B cell (primary cell): ENCODE data around the gene ANKMY2. TPM values are rescaled to one million over a fixed set of nuclear protein-coding genes. Genes with fewer than 3 reads are reported as not detected.

ENCODE experiments used
- ATAC-seq: fragments of 200-7000 bp; cut with Tn5 transposase; one replicate; pipeline ENCODE4 v1.10.0; 2021; ENCODE audit warnings: low read depth, mild to moderate bottlenecking, moderate number of reproducible peaks, moderate library complexity
- CTCF ChIA-PET: fragments of 350-600 bp; sonication (Branson Sonifier 250); formaldehyde crosslinking; loops from one replicate; lab custom pipeline; 2021; ENCODE audit warnings: antibody characterized with exemption, inconsistent platforms; lab: Charles Lee
- POLR2A ChIA-PET: fragments of 350-600 bp; sonication (Branson Sonifier 250); formaldehyde crosslinking; loops from one replicate; lab custom pipeline; 2021; ENCODE audit warnings: antibody characterized with exemption; lab: Charles Lee
- DNase-seq: peaks from one replicate; pipeline ENCODE4 v3.0.0; 2013
- H2AFZ ChIP-seq: 2 replicates; pipeline ENCODE4 v1.6.1; 2012; ENCODE audit warnings: mild to moderate bottlenecking, low read depth, low read length; ENCODE audit not compliant: insufficient read depth, poor library complexity, severe bottlenecking
- H3K27ac ChIP-seq, 2 donors: 1 replicate in 1 of 2; 2 replicates in 1 of 2; pipeline ENCODE4 v1.5.1; 2012 to 2013; ENCODE audit warnings: low read length in 2 of 2, mild to moderate bottlenecking in 2 of 2, moderate library complexity in 1 of 2
- H3K27me3 ChIP-seq, 4 experiments: fragments of 200-600 bp in 1 of 4; sonication (generic) in 1 of 4; replicated peaks in 1 of 4; 1 replicate in 2 of 4; 2 replicates in 2 of 4; pipeline versions ENCODE4 v1.6.1 to v1.7.0; 2013 to 2016; ENCODE audit warnings: low read length in 3 of 4, mild to moderate bottlenecking in 2 of 4, mixed read lengths in 1 of 4, moderate library complexity in 1 of 4; ENCODE audit not compliant: insufficient read depth in 4 of 4, control insufficient read depth in 3 of 4; ENCODE audit errors: control extremely low read depth in 1 of 4
- H3K36me3 ChIP-seq, 2 experiments: replicated peaks in 1 of 2; 1 replicate in 1 of 2; 2 replicates in 1 of 2; pipeline versions ENCODE4 v1.6.1 to v1.7.1; 2013; ENCODE audit warnings: low read length in 1 of 2; ENCODE audit not compliant: insufficient read depth in 2 of 2, control insufficient read depth in 1 of 2; ENCODE audit errors: control extremely low read depth in 1 of 2, extremely low read depth in 1 of 2
- H3K4me1 ChIP-seq, 2 donors: fragments of 200-600 bp in 1 of 2; sonication (generic) in 1 of 2; 1 replicate in 1 of 2; 2 replicates in 1 of 2; pipeline versions ENCODE4 v1.5.1 to v1.6.1; 2013 to 2017; ENCODE audit warnings: low read length in 2 of 2; ENCODE audit not compliant: control insufficient read depth in 2 of 2, insufficient read depth in 2 of 2
- H3K4me2 ChIP-seq: replicated peaks from 2 replicates; pipeline ENCODE3; 2012; ENCODE audit warnings: mild to moderate bottlenecking, low read depth, low read length; ENCODE audit not compliant: poor library complexity, severe bottlenecking
- H3K4me3 ChIP-seq, 5 experiments: fragments of 200-600 bp in 1 of 5; sonication (generic) in 1 of 5; 1 replicate in 3 of 5; 2 replicates in 2 of 5; pipeline versions ENCODE4 v1.5.1 to v1.7.0; 2011 to 2016; ENCODE audit warnings: low read length in 4 of 5, mild to moderate bottlenecking in 4 of 5, low read depth in 2 of 5, control low read depth in 1 of 5, moderate library complexity in 1 of 5; ENCODE audit not compliant: insufficient read depth in 1 of 5; ENCODE audit errors: control extremely low read depth in 1 of 5, extremely low read depth in 1 of 5
- H3K79me2 ChIP-seq: fragments of 200-600 bp; sonication (generic); one replicate; pipeline ENCODE4 v1.6.0; 2016; ENCODE audit warnings: low read length; ENCODE audit not compliant: control insufficient read depth, insufficient read depth
- H3K9ac ChIP-seq: fragments of 200-600 bp; sonication (generic); 2 replicates; pipeline ENCODE4 v1.6.1; 2017; ENCODE audit warnings: mild to moderate bottlenecking, low read length, moderate library complexity
- H3K9me3 ChIP-seq, 3 donors: one replicate each; pipeline versions ENCODE4 v1.6.1 to v1.7.1; 2013; ENCODE audit warnings: low read length in 2 of 3; ENCODE audit not compliant: control insufficient read depth in 2 of 3, insufficient read depth in 1 of 3; ENCODE audit errors: control extremely low read depth in 1 of 3
- H4K20me1 ChIP-seq: 2 replicates; pipeline ENCODE4 v1.6.0; 2012; ENCODE audit warnings: mild to moderate bottlenecking, low read length; ENCODE audit not compliant: insufficient read depth, control insufficient read depth, poor library complexity, severe bottlenecking
- H3K27ac Mint-ChIP-seq: one replicate; pipeline ENCODE4 v1.8.0; 2021; ENCODE audit warnings: mixed read lengths
- H3K27me3 Mint-ChIP-seq: one replicate; pipeline ENCODE4 v1.8.0; 2021; ENCODE audit warnings: mixed read lengths
- H3K4me1 Mint-ChIP-seq: one replicate; pipeline ENCODE4 v1.8.0; 2021; ENCODE audit warnings: mixed read lengths
- H3K4me3 Mint-ChIP-seq: one replicate; pipeline ENCODE4 v1.8.0; 2021; ENCODE audit warnings: mixed read lengths
- H3K9me3 Mint-ChIP-seq: one replicate; pipeline ENCODE4 v1.8.0; 2022; ENCODE audit warnings: mixed read lengths; ENCODE audit not compliant: insufficient read depth
- CTCF ChIP-seq: fragments of 200-600 bp; IDR thresholded peaks from one replicate; pipeline ENCODE4 v1.8.0; 2022; ENCODE audit warnings: antibody characterized with exemption, mild to moderate bottlenecking
- EZH2 ChIP-seq: IDR thresholded peaks from 2 replicates; pipeline ENCODE4 v1.6.1; 2012; ENCODE audit warnings: borderline replicate concordance, low read depth, mild to moderate bottlenecking, moderate library complexity, low read length; ENCODE audit not compliant: insufficient read depth, poor library complexity, severe bottlenecking
- WGBS: methylation state at CpG from one replicate; pipeline ENCODE4 v1.1.5; 2013; ENCODE audit warnings: missing lambda C conversion rate; ENCODE audit not compliant: insufficient coverage; 5-methylcytosine and 5-hydroxymethylcytosine counted together
- intact Hi-C: fragments of 100-400 bp; cut with micrococcal nuclease; formaldehyde crosslinking; loops from one replicate; pipeline ENCODE4 v1.10.0; 2022
- polyA plus RNA-seq: library from polyadenylated mRNA; depleted of rRNA; stranded (reverse); fragments of >200 nt; gene quantifications from 2 replicates; pipeline ENCODE4 v1.2.3, GENCODE V29; 2012
- total RNA-seq, 2 donors: library from RNA; stranded (reverse); fragments of 120-200 nt in 1 of 2; gene quantifications; 1 replicate in 1 of 2; 2 replicates in 1 of 2; pipeline versions ENCODE4 v1.2.3 to v1.2.4, GENCODE V29; 2013 to 2022

ANKMY2 gene
- total and polyA plus RNA-seq, 2 donors (not counting 1 experiment from before 2014, with no cell fraction given) = 7.6 to 17.8 TPM

DNA sequence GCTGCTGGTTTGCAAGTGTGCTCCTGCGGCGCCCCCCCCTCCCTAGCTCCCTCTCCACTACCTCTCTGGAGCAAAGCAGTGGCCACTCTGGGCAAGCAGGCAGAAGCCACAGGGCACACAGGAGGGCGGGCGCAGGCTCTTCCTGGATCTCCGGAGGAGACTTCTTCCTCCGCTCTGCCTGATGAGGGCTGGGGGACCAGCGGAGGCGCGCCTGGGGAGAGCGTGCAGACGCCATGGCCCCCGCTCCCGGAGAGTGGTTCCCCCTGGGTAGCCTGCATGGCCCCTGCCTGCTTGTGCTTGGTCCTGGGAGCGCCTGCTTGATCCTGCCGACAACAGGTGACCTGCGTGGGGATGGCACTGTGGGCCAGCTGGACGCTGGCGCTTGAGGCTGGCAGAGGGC is 29.0 kb downstream of the ANKMY2 start:
- H2AFZ ChIP-seq = no peak overlapping the region
- no peak overlapping the region for H3K27ac ChIP-seq
- ATAC-seq = no peak
- ChIA-PET POLR2A (no interaction called here), CTCF (no interaction called here)
- Mint-ChIP-seq H3K27ac (no peak overlapping the region), H3K27me3 (no peaks in the 10 kb centered on the region), H3K9me3 (no peaks in the 10 kb centered on the region), H3K4me1 (peaks cover 7% of the 10 kb centered on the region), H3K4me3 (no peak overlapping the region)
- DNase-seq = no peak
- no peaks in the 10 kb centered on the region for H3K79me2 ChIP-seq
- no peak overlapping the region for H3K4me3 ChIP-seq
- H3K4me2 ChIP-seq = no peak overlapping the region
- no peaks in the 10 kb centered on the region for H3K27me3 ChIP-seq
- TF ChIP-seq CTCF (no peak), EZH2 (no peak)
- intact Hi-C loops = no loop called here
- H3K36me3 ChIP-seq = peaks cover 9 to 13% of the 10 kb centered on the region in 2 experiments
- no peak overlapping the region for H3K9ac ChIP-seq
- WGBS = 90% methylated on average over 18 of the region's 18 CpGs
- no peaks in the 10 kb centered on the region for H3K9me3 ChIP-seq
- no peaks in the 10 kb centered on the region for H4K20me1 ChIP-seq
- no peaks in the 10 kb centered on the region for H3K4me1 ChIP-seq

DNA sequence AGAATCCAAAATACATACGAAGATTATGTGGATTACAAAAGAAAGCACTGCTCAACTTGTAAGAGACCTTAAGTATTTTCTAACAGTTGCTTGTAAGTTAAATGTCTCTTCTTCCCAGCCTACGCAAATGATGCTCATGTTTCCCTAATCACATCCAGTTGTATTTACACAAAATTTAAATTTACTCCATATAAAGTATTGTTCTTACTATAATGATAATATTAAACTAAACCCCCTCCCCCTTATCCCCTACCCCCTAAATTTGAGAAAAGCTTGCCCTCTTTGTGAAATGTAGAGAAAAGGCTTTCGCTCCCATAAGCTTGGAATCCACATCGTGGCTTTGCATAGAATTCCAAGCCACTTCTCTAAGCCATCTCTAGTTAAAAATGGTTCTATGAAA is 29.4 kb downstream of the ANKMY2 start:
- DNase-seq = no peak
- 100% methylated on average over 1 of the region's 4 CpGs for WGBS
- POLR2A ChIA-PET = no interaction called here

More for the DNA sequence above, 29.4 kb downstream of the ANKMY2 start:
- no peaks in the 10 kb centered on the region for H3K4me1 ChIP-seq
- Mint-ChIP-seq H3K4me1 (peaks cover 7% of the 10 kb centered on the region), H3K4me3 (no peak overlapping the region), H3K27ac (no peak overlapping the region), H3K27me3 (no peaks in the 10 kb centered on the region), H3K9me3 (no peaks in the 10 kb centered on the region)
- no peaks in the 10 kb centered on the region for H4K20me1 ChIP-seq
- no peak overlapping the region for H3K9ac ChIP-seq
- intact Hi-C loops = no loop called here
- TF ChIP-seq CTCF (no peak), EZH2 (no peak)
- H3K4me3 ChIP-seq = no peak overlapping the region
- H3K27me3 ChIP-seq = no peaks in the 10 kb centered on the region
- no peak overlapping the region for H3K4me2 ChIP-seq
- H2AFZ ChIP-seq = no peak overlapping the region
- peaks cover 9 to 13% of the 10 kb centered on the region in 2 experiments for H3K36me3 ChIP-seq
- no peaks in the 10 kb centered on the region for H3K79me2 ChIP-seq
- no peak overlapping the region for H3K27ac ChIP-seq
- no peak for ATAC-seq
- no peaks in the 10 kb centered on the region for H3K9me3 ChIP-seq
- CTCF ChIA-PET = no interaction called here
